ENCODE data around the gene SLCO2B1. TPM values are rescaled to one million over a fixed set of nuclear protein-coding genes. Genes with fewer than 3 reads are reported as not detected.

Gene SLCO2B1
- total and polyA plus RNA-seq, 2 of the 8 experiments (the other 6 are each of a cell fraction or from before 2014, with no cell fraction given): 0.03 TPM; not detected in 1

DNA sequence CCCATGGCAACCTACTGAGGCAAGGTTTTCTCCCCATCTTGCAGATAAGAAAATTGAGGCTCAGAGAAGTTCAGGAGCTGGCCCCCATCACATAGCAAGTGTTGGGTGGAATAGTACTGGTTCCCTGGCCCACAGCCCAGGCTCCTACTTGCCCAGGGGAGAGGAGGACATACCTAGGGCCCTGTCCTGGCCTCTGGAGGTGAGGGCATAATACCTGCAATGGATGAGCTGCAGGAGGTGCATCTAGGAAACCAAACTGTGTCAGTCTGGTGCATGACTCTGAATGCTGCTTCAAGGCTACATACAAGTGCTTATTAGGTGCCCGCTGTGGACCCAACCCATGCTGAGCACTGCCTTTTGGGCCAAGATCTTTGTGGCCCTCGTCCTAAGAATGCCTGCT lies 49.6 kb downstream of the SLCO2B1 start:
- no peak overlapping the region for H3K56ac ChIP-seq (replicated peaks; ENCODE audit: insufficient read length, low read depth, low read length)
- no peak overlapping the region for H2BK120ac ChIP-seq (replicated peaks; ENCODE audit: low read depth, low read length)
- H3K79me2 ChIP-seq (ENCODE audit: control insufficient read depth in 1 of 2, insufficient read depth in 2 of 2, low read length in 2 of 2): no peaks in the 10 kb centered on the region
- no peak overlapping the region for H2BK15ac ChIP-seq (ENCODE audit: low read length)
- no peak overlapping the region for H2AFZ ChIP-seq (ENCODE audit: low read length)
- WGBS, 2 experiments (ENCODE audit: extremely low coverage in 1 of 2, insufficient coverage in 1 of 2, insufficient read length in 1 of 2, insufficient replicate concordance in 2 of 2, low coverage in 1 of 2, low lambda C conversion rate in 2 of 2, missing lambda C conversion rate in 1 of 2): 100% methylated on average over 2 of the region's 2 CpGs; no CpG with 5 or more reads in 1 of the 2 experiments
- no peak for FAIRE-seq
- ChIA-PET CTCF (ENCODE audit: partially characterized antibody) (interaction anchor here (0.8 to 45.7 kb wide), 5 partner anchors 23 to 176 kb away, joined by 3 to 825 read pairs (median 25); partner anchors contain the start of genes SLCO2B1 and TPBGL), POLR2A (ENCODE audit: partially characterized antibody) (no interaction called here)
- no peaks in the 10 kb centered on the region for H3K27me3 ChIP-seq (replicated peaks in 1 of 4; ENCODE audit: control insufficient read depth in 3 of 4, extremely low read depth in 1 of 4, insufficient read depth in 3 of 4, low read length in 3 of 4)
- no peak overlapping the region for H3K23ac ChIP-seq (ENCODE audit: insufficient read length)
- DNase-seq (ENCODE audit: low read depth in 1 of 2, low spot score in 2 of 2): no peak
- no peaks in the 10 kb centered on the region for H4K20me1 ChIP-seq (replicated peaks in 1 of 2; ENCODE audit: control insufficient read depth in 1 of 2, insufficient read depth in 2 of 2, low read length in 2 of 2)
- no peak overlapping the region for H4K5ac ChIP-seq (ENCODE audit: insufficient read length, low read depth, low read length)
- no peak overlapping the region for H4K91ac ChIP-seq (replicated peaks; ENCODE audit: insufficient read length, low read length)
- H3K4me3 ChIP-seq (ENCODE audit: extremely low read depth in 1 of 4, insufficient read depth in 2 of 4, low read depth in 3 of 4, low read length in 4 of 4): no peak overlapping the region
- H3K4me1 ChIP-seq (replicated peaks in 1 of 4; ENCODE audit: control insufficient read depth in 3 of 4, insufficient read depth in 4 of 4, low read length in 3 of 4): 0 out of 7 replicates have a peak, but pooled peaks cover 0 to 2% (median 0%) of the 10 kb centered on the region in 4 experiments
- peak overlapping the region; percentile 33; the same call in 1 of the 2 replicates for H2BK12ac ChIP-seq (ENCODE audit: low read depth, low read length)
- no peak overlapping the region for H4K8ac ChIP-seq (ENCODE audit: extremely low read depth, insufficient read depth, low read length)
- no peaks in the 10 kb centered on the region for H3K36me3 ChIP-seq (ENCODE audit: control insufficient read depth in 2 of 4, insufficient read depth in 4 of 4, low read length in 3 of 4)
- 0 out of 2 replicates have a peak overlapping the region, but pooled peaks have one; percentile 15 for H2AK5ac ChIP-seq (ENCODE audit: low read depth, low read length)
- no peak overlapping the region for H3K4me2 ChIP-seq (ENCODE audit: insufficient read depth in 1 of 2, low read depth in 2 of 2, low read length in 2 of 2)
- no peak overlapping the region for H3K18ac ChIP-seq (ENCODE audit: extremely low read depth, low read length)
- H3K79me1 ChIP-seq (ENCODE audit: low read depth, low read length): no peaks in the 10 kb centered on the region
- H3K9ac ChIP-seq (replicated peaks in 1 of 4; ENCODE audit: extremely low read depth in 1 of 4, low read depth in 3 of 4, low read length in 3 of 4): no peak overlapping the region
- H3K14ac ChIP-seq (ENCODE audit: insufficient read length): no peak overlapping the region
- no peak overlapping the region for H3K4ac ChIP-seq (replicated peaks; ENCODE audit: insufficient read length, low read depth, low read length)
- H2BK20ac ChIP-seq (ENCODE audit: low read length): peak overlapping the region; percentile 80; the same call in 1 of the 2 replicates
- H2BK5ac ChIP-seq (ENCODE audit: low read depth, low read length): no peak overlapping the region; the same call in 1 of the 2 replicates
- H3K23me2 ChIP-seq (ENCODE audit: low read depth, low read length): no peaks in the 10 kb centered on the region
- no peaks in the 10 kb centered on the region for H3K9me3 ChIP-seq (ENCODE audit: insufficient read depth in 2 of 2, low read depth in 1 of 2, low read length in 1 of 2)
- no peak overlapping the region for H3K27ac ChIP-seq (ENCODE audit: low read depth, low read length)
- TF ChIP-seq BCL11A (IDR thresholded peaks at IDR 0.05; ENCODE audit: low read depth in 2 of 2, low read length in 2 of 2) (no peak), MAFK (IDR thresholded peaks at IDR 0.05; ENCODE audit: low read depth, low read length) (no peak), NANOG (IDR thresholded peaks at IDR 0.05; ENCODE audit: insufficient read depth, low read depth, low read length, poor library complexity, severe bottlenecking) (no peak)

Measured in H1 (cell line).